GM18520 (cell line): Measurements from ENCODE around the gene AADAT.
"Not testable (repeated sequence)": the region's sequence is repeated elsewhere in the genome, so short reads cannot be mapped to it uniquely, and the experiment has no call there.

Experiments used
- ATAC-seq: cut with Tn5 transposase; IDR thresholded peaks from one replicate; pipeline ENCODE4 v1.9.1; 2021; ENCODE audit not compliant: unreplicated experiment

Gene AADAT

DNA sequence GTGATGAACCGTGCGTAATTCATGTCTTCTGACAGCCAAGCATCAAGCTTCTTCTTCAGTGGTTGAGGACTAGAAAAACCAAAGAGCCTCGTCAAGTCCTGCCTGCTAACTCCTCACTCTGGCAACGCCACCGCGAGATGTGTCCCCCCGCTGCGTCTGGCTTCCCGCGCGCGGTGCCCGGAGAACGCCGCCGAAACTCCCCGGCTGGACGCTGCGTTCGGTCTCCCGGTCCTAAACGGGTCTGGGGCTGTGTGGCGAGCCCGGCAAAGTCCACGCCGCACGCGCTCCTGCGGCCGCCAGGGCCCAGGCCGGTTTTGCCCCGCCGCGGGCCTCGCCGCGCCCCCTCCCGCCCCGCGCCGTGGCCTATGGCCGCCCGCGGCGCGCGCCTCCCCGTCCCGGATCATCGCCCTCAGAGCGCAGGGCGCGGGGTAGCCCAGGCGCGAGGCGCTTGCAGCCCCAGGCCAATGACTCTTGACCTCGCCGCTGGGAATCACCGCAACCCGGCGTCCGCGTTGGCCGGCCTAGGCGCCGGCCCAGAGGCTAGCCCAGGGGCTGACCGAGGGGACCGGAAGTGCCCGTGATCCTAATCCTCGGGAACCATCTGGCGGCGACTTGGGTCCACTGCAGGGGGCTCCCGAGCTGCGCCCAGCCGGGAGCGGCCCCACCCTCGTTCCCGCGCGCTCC lies at the start of gene AADAT:
AADAT (minus strand) TSS at position 289 of the 684 bp plus-strand sequence; CDS start at position 23, 266 bp downstream.
- ATAC-seq: no peak

DNA sequence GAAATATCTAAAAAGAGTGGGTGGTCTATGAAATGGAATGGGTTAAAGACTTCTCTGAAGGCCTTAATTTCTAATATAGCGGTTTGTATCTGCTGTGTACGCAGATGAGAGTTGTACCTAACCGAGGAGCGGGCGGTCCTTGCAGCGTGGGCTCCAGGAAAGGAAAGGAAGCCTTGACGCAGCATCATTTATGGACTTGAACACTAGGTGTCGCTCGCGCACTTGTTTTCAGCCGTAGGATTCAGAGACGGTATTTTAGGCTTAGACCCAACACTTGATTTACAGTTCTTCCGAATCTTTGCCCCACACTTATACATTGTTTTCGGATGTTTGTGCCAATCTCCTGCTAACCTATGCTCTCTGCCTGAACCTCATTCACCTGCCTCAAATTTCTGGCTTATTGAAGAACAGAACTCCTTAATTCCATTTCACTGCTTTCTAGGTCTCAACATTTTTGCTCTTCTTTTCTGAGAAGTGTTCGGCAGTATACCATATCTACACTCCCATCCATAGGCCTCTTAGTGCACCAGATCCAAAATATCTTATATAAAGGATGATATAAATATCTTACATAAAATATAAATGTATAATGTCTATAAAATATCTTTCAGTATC lies 48.9 kb upstream of the AADAT start:
- ATAC-seq: peak; percentile 84

DNA sequence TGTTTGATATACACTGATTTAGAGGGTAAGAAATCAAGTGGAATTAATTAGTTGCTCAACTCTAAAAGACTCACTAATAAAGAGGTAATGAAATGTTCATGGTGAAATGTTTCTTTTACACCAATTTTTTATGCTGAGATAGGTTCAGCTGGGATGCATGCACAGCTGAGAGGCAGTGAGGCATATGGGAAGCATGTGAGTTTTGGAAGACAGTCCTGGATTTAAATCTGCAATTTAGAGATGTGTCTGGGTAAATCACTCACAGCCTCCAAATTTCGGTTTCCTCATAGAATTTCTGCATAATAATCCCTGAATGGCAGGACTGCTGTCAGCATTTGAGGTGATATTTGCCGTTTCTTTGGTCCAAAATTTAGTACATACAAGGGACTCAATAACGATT lies 48.2 kb upstream of the AADAT start:
- no peak for ATAC-seq

DNA sequence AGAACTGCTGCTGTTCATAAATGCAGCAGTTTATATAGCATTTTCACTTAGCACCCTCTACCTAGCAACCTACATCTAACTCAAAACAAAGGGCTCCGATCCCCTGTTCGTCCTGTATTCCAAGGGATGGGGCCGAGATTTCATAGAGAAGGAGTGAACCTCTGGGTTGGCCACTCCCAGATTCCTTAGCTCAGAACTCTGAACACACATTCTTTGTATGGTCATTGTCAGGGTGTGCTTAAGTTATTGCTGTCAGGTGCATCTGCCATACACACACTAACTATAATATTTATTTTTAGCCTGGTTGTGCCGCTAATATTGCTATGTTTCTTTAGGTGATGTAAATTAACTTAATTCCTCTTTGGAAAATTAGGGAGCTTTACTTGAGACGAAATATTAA lies 47.7 kb upstream of the AADAT start:
- ATAC-seq: no peak

DNA sequence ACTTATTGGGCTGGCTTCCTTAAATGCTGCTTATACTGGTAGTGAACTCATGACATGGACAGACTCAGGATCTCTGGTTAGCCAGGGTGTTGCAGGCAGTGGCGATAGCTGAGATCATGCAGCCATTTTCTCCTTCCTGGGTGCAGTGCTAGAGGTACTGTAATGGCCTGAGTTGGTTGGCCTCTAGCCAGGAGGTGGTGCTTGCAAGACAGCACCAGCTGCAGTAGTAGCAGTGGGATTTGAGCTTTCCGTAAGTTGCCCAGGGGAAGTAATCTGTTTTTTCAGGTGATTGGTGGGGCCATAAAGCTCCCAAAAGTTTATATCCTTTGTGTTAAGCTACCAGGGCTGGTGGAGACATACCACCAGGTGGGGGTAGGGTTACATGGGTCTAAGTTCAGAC lies 45.1 kb upstream of the AADAT start:
- ATAC-seq: no peak

DNA sequence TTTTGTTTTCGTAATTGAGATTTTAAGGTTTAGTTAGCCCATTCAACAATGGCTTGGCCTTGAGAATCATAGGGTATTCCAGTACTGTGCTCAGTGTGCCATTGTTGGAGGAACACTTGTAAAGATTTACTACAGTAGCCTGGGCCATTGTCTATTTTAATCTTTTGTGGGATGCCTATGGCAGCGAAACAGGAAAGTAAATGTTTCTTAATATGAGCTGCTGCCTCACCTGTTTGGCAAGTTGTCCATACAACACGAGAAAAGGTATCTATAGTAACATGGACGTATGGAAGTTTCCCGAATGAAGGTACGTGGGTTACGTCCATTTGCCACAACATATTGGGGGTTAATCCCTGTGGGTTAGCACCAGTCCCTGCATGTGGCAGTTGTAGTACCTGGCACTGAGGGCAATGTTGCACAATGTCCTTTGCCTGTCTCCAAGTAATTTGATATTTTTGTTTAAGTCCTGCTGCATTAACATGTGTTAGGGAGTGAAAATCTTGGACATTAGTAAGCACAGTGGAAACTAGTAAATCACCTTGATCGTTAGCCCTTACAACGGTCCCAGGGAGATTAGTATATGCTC lies 38.6 kb upstream of the AADAT start:
- ATAC-seq: no peak

DNA sequence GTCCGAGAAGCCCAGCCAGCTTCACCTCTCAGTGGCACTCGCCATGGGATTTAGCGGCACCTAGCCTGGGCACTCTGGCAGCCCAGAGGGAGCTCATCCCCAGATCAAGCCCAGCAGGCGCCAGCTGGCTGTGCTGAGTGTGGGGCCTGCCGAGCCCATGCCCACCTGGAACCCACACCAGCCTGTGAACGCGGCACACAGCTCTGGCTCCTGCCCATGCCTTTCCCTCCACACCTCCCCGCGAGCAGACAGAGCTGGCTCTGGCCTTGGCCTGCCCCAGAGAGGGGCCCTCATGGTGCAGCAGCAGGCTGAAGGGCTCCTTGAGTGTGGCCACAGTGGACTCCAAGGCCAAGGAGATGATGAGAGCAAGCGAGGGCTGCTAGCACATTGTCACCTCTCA lies 38.0 kb upstream of the AADAT start:
- no peak for ATAC-seq

DNA sequence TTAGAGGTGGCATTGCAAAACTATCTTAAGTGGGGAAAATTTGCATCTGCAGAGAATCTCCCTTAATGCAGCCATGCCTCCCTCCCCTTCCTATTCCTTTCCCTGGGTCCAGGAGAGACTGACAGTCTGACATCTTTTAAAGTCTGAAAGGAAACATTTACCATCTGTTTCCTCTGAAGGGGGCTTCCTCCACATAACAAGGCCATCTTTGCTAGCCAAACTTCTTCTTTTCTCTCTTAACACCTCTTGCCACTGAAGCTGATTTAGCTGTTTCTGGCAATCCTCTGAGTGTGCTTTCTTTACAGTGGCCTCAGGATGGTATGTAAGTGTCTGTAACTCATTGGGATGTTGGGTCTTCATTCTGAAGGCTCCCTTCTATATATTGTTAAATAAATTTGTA lies 34.6 kb upstream of the AADAT start:
- no peak for ATAC-seq

DNA sequence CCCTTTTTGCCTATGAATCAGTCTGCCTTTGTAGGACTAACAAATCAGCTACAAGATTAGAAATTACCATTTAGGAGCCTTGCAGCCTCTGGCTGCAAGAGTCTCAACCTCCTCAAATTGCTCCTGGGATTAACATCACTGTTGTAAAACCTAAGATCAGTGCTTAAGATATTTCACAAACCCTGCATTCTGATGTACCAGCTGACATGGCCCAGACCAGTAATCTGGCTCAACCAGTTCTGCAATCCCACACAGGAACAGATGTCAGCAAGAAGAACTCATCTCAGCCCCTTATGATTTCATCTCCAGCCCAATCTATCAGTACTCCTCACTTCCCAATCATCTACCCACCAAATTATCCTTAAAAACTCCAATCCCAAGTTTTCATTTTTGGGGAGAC lies 32.5 kb upstream of the AADAT start:
- ATAC-seq: no peak

DNA sequence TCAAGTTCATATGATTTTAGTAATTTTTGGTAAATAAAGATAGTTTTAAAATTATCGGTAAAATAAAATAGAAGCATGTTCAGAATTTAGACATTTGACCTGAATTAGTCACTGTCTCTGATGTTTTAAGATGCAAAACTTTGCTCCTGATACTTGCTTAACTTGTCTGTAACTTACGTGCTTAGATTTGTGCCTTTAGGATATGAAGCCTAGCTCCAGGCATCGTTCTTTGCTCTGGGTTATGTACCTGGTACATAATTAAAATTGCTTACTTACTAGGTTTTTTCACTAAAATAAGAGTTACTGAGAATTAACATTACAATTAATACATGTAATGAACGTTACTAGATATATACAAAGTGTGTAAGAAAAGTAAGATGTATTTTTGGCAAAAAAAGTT lies 24.9 kb upstream of the AADAT start:
- ATAC-seq: no peak

DNA sequence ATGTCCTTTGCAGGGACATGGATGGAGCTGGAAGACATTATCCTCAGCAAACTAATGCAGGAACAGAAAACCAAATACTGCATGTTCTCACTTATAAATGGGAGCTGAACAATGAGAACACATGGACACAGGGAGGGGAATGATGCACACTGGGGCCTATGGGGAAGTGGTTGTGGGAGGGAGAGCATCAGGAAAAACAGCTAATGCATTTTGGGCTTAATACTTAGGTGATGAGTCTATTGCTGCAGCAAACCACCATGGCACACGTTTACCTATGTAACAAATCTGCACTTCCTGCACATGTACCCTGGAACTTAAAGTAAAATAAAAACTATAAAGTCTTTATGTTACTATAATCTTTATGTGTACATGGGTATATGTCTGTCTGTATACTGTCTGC lies 24.4 kb upstream of the AADAT start:
- ATAC-seq: not testable (repeated sequence)

DNA sequence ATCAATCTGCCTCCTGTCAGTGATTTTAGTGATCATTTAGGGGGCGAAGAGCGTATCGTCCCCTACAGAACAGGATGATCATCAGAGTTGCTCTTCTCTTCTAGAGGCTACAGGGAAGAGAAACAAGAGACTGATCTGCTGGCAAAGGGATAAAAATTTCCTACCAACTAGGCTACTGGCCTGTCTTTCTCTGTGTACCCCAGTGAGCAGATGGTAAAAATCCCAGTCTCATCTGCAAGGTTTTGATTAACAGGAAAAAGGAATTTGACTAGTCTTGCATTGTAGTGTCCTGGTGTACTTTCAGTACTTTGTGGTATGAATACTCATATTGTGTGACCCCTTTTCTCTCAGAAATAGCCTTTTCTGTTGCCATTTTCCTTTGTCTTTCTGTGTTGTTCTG lies 21.8 kb upstream of the AADAT start:
- no peak for ATAC-seq

DNA sequence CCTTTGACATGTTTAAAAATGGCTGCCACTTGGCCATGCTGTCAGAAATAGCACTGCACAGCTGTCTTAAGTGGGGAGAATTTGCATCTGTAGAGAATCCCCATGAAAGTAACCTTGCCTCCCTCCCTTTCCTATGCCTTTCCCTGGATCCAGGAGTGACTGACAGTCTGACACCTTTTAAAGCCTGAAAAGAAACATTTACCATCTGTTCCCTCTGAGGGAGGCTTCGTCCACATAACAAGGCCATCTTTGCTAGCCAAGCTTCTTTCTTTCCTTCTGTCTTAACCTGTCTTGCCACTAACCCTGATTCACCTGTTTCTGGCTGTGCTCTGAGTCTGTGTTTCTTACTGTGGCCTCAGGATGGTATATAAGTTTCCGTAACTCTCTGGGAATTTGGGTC lies 21.3 kb upstream of the AADAT start:
- ATAC-seq: no peak

DNA sequence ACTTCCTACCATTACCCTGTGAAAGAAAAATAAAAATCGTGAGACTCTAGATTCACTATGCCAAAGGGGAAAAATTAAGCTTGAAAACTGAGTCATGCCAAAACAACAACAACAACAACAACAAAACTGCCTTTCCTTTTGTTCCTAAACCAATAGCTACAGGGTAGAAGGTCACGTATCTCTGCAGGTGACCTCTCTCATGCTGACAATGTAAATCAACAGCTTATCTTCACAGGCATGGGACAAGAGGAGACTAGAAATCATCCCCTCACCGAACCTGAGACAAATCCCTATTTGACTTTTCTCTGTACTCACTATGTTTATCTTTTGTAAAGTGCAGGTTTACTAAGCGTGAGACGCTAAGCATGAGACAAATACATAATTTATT lies 20.5 kb upstream of the AADAT start:
- ATAC-seq: no peak

DNA sequence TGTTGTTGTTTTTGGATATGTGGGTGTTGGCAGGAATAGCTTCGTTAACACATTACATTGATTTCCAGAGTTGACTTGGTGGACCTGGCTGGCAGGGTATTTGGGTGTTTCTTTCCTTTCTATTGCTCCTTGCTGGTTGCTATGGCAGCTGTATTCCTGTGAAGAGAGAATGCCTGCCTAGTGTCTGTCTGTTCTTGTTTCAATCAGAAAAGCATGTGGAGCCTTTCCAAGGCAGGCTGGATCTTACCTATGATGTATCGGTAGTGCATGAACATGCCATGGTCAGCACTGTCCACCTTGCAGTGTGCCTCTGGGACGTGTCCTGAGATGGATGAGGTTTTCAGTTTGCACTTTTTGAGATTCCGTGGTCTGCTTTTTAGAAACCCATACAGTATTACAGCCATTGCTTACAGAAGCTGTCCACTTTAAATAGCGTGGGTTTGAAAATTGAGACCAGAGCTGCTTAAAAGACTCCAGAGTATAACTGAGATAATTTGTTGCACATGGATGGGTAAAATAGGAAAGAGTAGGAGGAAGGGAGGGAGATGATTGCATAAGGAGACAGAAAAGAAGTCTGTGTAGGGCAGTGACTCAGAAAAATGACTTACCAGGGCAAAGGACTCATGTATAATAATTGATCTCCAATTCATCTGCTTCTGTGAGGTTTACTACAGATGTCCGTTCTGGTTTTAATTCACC lies 20.0 kb upstream of the AADAT start:
- no peak for ATAC-seq

DNA sequence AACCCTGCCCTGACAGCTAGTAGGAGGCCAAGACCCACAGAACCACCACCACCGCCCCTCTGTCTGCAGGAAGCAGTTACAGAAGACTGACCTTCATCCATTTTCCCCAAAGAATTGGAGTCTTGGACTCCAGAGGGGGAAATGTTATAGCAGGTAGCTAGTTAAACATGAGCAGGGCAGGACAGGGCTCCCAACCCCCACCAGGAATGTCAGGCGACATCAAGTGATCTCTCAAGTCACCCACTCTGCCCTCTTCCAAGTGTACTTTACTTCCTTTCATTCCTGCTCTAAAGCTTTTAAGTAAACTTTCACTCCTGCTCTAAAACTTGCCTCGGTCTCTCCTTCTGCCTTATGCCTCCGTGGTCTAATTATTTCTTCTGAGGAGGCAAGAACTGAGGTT lies 17.1 kb upstream of the AADAT start:
- ATAC-seq: no peak

DNA sequence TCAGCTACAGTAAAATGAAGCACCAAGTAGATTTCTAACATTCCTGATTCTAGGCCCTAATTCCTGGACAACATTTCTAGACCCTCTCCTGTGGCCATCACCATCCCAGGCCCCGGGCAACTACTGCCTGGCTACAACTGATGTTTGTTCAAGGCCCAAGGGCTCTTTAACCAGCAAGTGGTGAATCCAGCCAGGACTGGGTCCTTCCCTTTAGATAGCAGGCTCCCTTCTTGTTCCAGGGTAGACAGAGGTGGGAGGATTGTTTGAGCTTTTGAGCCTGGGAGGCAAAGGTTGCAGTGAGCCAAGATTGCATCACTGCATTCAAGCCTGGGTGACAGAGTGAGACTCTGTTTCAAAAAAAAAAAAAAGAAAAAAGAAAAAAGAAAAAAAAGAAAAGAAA lies 12.7 kb upstream of the AADAT start:
- ATAC-seq: no peak

DNA sequence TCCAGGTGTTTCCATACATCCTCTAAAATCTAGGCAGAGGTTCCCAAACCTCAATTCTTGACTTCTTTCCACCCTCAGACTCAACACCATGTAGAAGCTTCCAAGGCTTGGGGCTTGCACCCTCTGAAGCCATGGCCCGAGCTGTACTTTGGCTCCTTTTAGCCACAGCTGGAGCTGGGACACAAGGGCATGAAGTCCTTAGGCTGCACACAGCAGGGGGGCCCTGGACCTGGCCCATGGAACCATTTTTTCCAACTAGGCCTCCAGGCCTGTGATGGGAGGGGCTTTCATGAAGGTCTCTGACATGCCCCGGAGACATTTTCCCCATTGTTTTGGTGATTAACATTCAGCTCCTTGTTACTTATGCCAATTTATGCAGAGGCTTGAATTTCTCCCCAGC lies 8.4 kb upstream of the AADAT start:
- ATAC-seq: not testable (repeated sequence)

DNA sequence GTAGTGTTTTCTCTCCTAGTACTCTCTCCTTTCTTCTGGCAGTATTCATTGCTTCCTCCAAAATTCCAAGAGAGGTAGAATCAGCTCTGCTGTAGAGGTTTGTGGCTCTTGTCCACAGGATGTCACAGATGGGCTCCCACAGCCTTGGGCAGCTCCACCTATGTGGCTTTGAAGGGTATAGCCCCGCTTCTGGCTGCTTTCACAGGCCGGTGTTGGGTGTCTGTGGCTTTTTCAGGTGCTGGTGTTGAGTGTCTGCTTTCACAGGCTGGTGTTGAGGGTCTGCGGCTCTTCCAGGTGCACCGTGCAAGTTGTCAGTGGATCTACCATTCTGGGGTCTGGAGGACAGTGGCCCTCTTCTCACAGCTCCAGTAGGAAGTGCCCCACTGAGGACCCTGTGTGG lies 7.9 kb upstream of the AADAT start:
- no peak for ATAC-seq

DNA sequence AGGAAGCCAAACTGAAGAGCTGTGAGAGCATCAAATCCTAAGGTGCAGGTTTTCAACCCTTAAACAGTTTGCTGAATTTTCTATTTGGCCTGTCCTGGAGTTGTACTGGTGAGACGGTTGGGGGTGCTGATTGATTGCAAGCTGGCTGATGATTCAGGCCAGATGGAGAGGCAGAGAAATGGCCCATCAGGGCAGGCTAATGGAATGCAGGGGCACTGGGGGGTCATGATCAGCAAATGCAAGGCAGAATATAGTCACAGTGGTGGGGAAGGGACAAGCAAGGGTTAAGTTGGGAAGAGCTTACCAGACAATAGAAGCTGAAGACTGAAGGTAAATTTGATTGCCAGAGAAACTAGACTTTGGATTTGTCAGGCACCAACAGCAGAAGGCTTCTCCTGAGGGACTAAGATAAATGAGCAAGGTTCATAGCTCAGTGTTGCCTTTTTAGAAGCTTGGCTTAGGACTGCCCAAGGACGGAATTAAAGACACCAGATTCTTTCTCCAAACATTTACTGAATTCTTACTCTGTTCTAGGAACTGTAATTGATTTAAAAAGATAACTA lies 4.3 kb upstream of the AADAT start:
- no peak for ATAC-seq

DNA sequence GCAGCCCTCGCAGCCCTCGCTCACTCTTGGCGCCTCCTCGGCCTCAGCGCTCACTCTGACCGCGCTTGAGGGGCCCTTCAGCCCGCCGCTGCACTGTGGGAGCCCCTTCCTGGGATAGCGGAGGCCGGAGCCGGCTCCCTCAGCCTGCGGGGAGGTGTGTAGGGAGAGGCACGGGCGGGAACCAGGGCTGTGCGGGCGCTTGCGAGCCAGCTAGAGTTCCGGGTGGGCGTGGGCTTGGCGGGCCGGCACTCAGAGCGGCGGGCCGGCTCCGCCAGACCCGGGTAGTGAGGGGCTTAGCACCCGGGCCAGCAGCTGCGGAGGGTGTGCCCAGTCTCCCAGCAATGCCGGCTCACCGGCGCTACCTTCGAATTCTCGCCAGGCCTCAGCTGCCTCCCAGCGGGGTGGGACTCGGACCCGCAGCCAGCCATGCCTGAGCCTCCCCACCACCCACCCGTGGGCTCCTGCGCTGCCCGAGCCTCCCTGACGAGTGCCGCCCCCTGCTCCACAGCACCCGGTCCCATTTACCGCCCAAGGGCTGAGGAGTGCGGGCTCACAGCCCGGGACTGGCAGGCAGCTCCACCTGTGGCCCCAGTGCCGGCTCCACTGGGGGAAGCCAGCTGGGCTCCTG lies 1.4 kb upstream of the AADAT start:
- no peak for ATAC-seq
